ENCODE results near the gene ADCYAP1.

The ADCYAP1 gene

DNA sequence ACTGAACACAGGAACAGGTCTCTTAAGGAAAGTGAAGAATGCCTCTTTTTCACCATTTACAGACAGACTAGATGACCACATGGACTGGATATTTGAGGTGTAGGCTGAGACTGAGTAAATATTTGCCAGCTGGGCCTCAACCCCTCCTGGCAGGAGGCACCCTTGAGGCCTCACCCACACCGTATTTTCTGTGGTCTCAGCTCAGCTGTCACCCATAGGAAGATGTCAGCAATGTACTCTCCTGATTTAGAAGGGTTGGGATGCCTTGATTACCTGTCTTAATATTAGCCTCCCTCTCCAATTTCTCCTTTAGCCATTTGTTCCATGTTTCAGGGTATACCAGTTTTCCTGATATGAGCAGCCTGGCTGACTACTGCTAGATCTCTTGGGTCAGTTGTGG, 20.3 kb downstream of the ADCYAP1 start:
- Histone ChIP-seq H3K27me3 (ENCODE audit: insufficient read depth, low read length) (no peaks in the 10 kb centered on the region), H2AFZ (ENCODE audit: low read length) (no peak overlapping the region), H3K79me2 (ENCODE audit: insufficient read depth, low read length) (no peaks in the 10 kb centered on the region), H3K9me3 (ENCODE audit: low read length) (no peaks in the 10 kb centered on the region), H3K27ac (ENCODE audit: low read depth, low read length, poor library complexity, severe bottlenecking) (no peak overlapping the region), H3K4me2 (ENCODE audit: low read length) (no peak overlapping the region), H3K36me3 (ENCODE audit: insufficient read depth, low read length) (no peaks in the 10 kb centered on the region), H3F3A (ENCODE audit: insufficient read depth, low read length) (no peaks in the 10 kb centered on the region), H3K4me3 (ENCODE audit: low read depth, low read length, poor library complexity, severe bottlenecking) (no peak overlapping the region), H3K9ac (ENCODE audit: low read length) (no peak overlapping the region), H4K20me1 (ENCODE audit: insufficient read depth, low read length) (no peaks in the 10 kb centered on the region), H3K4me1 (ENCODE audit: insufficient read depth, low read length, severe bottlenecking) (no peaks in the 10 kb centered on the region), H3K9me2 (ENCODE audit: low read depth, low read length) (no peaks in the 10 kb centered on the region)
- TF ChIP-seq, protein P1, sequence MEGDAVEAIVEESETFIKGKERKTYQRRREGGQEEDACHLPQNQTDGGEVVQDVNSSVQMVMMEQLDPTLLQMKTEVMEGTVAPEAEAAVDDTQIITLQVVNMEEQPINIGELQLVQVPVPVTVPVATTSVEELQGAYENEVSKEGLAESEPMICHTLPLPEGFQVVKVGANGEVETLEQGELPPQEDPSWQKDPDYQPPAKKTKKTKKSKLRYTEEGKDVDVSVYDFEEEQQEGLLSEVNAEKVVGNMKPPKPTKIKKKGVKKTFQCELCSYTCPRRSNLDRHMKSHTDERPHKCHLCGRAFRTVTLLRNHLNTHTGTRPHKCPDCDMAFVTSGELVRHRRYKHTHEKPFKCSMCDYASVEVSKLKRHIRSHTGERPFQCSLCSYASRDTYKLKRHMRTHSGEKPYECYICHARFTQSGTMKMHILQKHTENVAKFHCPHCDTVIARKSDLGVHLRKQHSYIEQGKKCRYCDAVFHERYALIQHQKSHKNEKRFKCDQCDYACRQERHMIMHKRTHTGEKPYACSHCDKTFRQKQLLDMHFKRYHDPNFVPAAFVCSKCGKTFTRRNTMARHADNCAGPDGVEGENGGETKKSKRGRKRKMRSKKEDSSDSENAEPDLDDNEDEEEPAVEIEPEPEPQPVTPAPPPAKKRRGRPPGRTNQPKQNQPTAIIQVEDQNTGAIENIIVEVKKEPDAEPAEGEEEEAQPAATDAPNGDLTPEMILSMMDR (IDR thresholded peaks at IDR 0.05; ENCODE audit: low read length) = no peak
- no peak for TF ChIP-seq EZH2 (IDR thresholded peaks at IDR 0.05; ENCODE audit: borderline replicate concordance, low read length)

DNA sequence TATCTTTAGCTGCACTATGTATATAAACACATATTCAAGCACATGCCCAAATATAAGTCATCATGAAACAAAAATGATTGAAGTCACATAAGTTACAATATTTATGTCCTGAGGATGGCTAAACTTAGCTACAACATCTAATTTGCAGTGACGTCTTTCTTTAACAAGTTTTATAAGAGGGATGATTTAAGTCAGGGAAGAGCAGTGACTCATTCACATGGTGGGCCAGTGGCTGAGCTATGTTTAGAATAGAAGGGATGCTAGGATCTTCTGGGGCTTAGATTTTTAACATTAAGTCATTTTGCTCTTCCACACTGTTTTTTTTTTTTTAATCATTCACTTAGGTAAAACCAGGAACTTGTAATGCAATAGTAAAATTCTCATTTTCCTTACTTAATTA, 22.3 kb downstream of the ADCYAP1 start:
- H3F3A ChIP-seq (ENCODE audit: insufficient read depth, low read length) = no peaks in the 10 kb centered on the region
- H3K36me3 ChIP-seq (ENCODE audit: insufficient read depth, low read length) = no peaks in the 10 kb centered on the region
- H3K9me3 ChIP-seq (ENCODE audit: low read length) = no peaks in the 10 kb centered on the region
- H3K4me3 ChIP-seq (ENCODE audit: low read depth, low read length, poor library complexity, severe bottlenecking) = no peak overlapping the region
- H3K4me2 ChIP-seq (ENCODE audit: low read length) = no peak overlapping the region
- no peaks in the 10 kb centered on the region for H3K9me2 ChIP-seq (ENCODE audit: low read depth, low read length)
- TF ChIP-seq, protein P1 (IDR thresholded peaks at IDR 0.05; ENCODE audit: low read length) = no peak
- TF ChIP-seq EZH2 (IDR thresholded peaks at IDR 0.05; ENCODE audit: borderline replicate concordance, low read length) = no peak
- no peaks in the 10 kb centered on the region for H3K79me2 ChIP-seq (ENCODE audit: insufficient read depth, low read length)
- no peaks in the 10 kb centered on the region for H4K20me1 ChIP-seq (ENCODE audit: insufficient read depth, low read length)
- no peak overlapping the region for H3K27ac ChIP-seq (ENCODE audit: low read depth, low read length, poor library complexity, severe bottlenecking)
- H3K4me1 ChIP-seq (ENCODE audit: insufficient read depth, low read length, severe bottlenecking) = no peaks in the 10 kb centered on the region
- H3K9ac ChIP-seq (ENCODE audit: low read length) = no peak overlapping the region
- H2AFZ ChIP-seq (ENCODE audit: low read length) = no peak overlapping the region
- no peaks in the 10 kb centered on the region for H3K27me3 ChIP-seq (ENCODE audit: insufficient read depth, low read length)

DNA sequence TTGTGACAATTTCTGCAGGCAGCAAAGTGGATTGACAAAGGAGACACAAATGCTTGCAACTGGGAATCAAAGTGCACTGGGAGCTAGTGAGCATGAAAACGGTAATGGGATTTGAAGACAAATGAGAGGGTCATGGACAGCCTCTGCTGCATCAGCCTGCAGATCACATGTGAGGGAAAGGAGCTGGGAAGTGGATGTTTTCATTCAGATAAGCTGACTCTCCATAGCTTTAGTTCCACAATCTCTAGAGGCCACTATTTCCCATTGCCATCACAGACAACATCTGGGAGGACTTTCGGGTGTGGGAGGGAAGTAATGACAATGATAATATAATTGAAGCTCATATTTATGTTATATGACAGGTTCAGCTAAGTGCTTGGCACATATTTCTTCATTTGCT, 28.4 kb downstream of the ADCYAP1 start:
- H3K4me1 ChIP-seq (ENCODE audit: insufficient read depth, low read length, severe bottlenecking) = no peaks in the 10 kb centered on the region
- H3K9ac ChIP-seq (ENCODE audit: low read length) = no peak overlapping the region
- H2AFZ ChIP-seq (ENCODE audit: low read length) = no peak overlapping the region
- no peaks in the 10 kb centered on the region for H3K36me3 ChIP-seq (ENCODE audit: insufficient read depth, low read length)
- H3K79me2 ChIP-seq (ENCODE audit: insufficient read depth, low read length) = no peaks in the 10 kb centered on the region
- no peak overlapping the region for H3K27ac ChIP-seq (ENCODE audit: low read depth, low read length, poor library complexity, severe bottlenecking)
- H3K27me3 ChIP-seq (ENCODE audit: insufficient read depth, low read length) = no peaks in the 10 kb centered on the region
- H3K4me3 ChIP-seq (ENCODE audit: low read depth, low read length, poor library complexity, severe bottlenecking) = no peak overlapping the region
- H3K4me2 ChIP-seq (ENCODE audit: low read length) = no peak overlapping the region
- H3K9me2 ChIP-seq (ENCODE audit: low read depth, low read length) = no peaks in the 10 kb centered on the region
- no peaks in the 10 kb centered on the region for H3K9me3 ChIP-seq (ENCODE audit: low read length)
- TF ChIP-seq EZH2 (IDR thresholded peaks at IDR 0.05; ENCODE audit: borderline replicate concordance, low read length) = no peak
- TF ChIP-seq, protein P1 (IDR thresholded peaks at IDR 0.05; ENCODE audit: low read length) = no peak
- no peaks in the 10 kb centered on the region for H3F3A ChIP-seq (ENCODE audit: insufficient read depth, low read length)
- H4K20me1 ChIP-seq (ENCODE audit: insufficient read depth, low read length) = no peaks in the 10 kb centered on the region
